K562 treated with DMSO at 1 percent for 48 hours (cell line): Measurements from ENCODE around the gene CAAP1. TPM values are rescaled to one million over a fixed set of nuclear protein-coding genes. Genes with fewer than 3 reads are reported as not detected.

Experiments used
- total RNA-seq: library from RNA; unstranded; fragments of 300-600 nt; gene quantifications from 2 replicates; pipeline ENCODE4 v1.2.3, GENCODE V29; 2022; ENCODE audit warnings: low replicate concordance; ENCODE audit errors: extremely low read depth

CAAP1 gene
- total RNA-seq, result not detected in 2 replicates

GRCh38 chr9:26892251-26893029 is at the start of gene CAAP1:
CAAP1 (minus strand) TSS chr9:26892802; CDS start chr9:26892715, 87 bp downstream.

Other genes with a start within 250 kb of the CAAP1 start
- not detected in 2 replicates for gene PLAA, start 54.4 kb upstream of the CAAP1 start, total RNA-seq
- gene IFT74, start 63.6 kb upstream of the CAAP1 start, total RNA-seq, result not detected in 2 replicates
- gene LRRC19, start 112.9 kb upstream of the CAAP1 start, total RNA-seq, result not detected in 2 replicates
- gene TEK, start 216.4 kb upstream of the CAAP1 start, total RNA-seq, result not detected in 2 replicates